Neural cell (in vitro differentiated cells): Measurements from ENCODE around the gene RPL10A. TPM values are rescaled to one million over a fixed set of nuclear protein-coding genes. Genes with fewer than 3 reads are reported as not detected.

ENCODE experiments used
- H2AFZ ChIP-seq: fragments of 200-600, 300-800 bp; sonication (generic), shearing (Covaris generic); 2 replicates; pipeline ENCODE4 v1.6.0; 2014; ENCODE audit warnings: low read depth, mild to moderate bottlenecking, antibody characterized with exemption, low read length, moderate library complexity
- H3F3A ChIP-seq: fragments of 200-600 bp; shearing (Covaris generic); 2 replicates; pipeline ENCODE4 v1.6.1; 2016; ENCODE audit warnings: mild to moderate bottlenecking, moderate library complexity, mixed read lengths, antibody characterized with exemption, low read length; ENCODE audit not compliant: insufficient read depth, poor library complexity, severe bottlenecking
- H3K27ac ChIP-seq: fragments of 200-600, 300-800 bp; sonication (generic), shearing (Covaris generic); 2 replicates; pipeline ENCODE4 v1.5.1; 2014; ENCODE audit warnings: mild to moderate bottlenecking, low read length, moderate library complexity
- H3K27me3 ChIP-seq: fragments of 300-800, 200-600 bp; sonication (generic), shearing (Covaris generic); 2 replicates; pipeline ENCODE4 v1.6.0; 2014; ENCODE audit warnings: mild to moderate bottlenecking, low read depth, low read length, moderate library complexity; ENCODE audit not compliant: insufficient read depth
- H3K36me3 ChIP-seq: fragments of 300-800, 200-600 bp; sonication (generic), shearing (Covaris generic); 2 replicates; pipeline ENCODE4 v1.5.1; 2014; ENCODE audit warnings: mild to moderate bottlenecking, antibody characterized with exemption, low read length, moderate library complexity; ENCODE audit not compliant: insufficient read depth
- H3K4me2 ChIP-seq: fragments of 300-800, 200-600 bp; sonication (generic), shearing (Covaris generic); 2 replicates; pipeline ENCODE4 v1.6.0; 2014; ENCODE audit warnings: mild to moderate bottlenecking, low read length
- H3K4me3 ChIP-seq: fragments of 300-800, 200-600 bp; sonication (generic), shearing (Covaris generic); 2 replicates; pipeline ENCODE4 v1.5.1; 2014; ENCODE audit warnings: mild to moderate bottlenecking, low read length, moderate library complexity
- H3K79me2 ChIP-seq: fragments of 200-600 bp; shearing (Covaris generic); replicated peaks from 2 replicates; pipeline ENCODE4 v1.6.0; 2014; ENCODE audit warnings: mild to moderate bottlenecking, low read length, moderate library complexity; ENCODE audit not compliant: insufficient read depth
- H3K9ac ChIP-seq: fragments of 300-800, 200-600 bp; sonication (generic), shearing (Covaris generic); 2 replicates; pipeline ENCODE4 v1.6.1; 2016; ENCODE audit warnings: mild to moderate bottlenecking, low read length, mixed read lengths
- H3K9me2 ChIP-seq: fragments of 200-600 bp; shearing (Covaris generic); 2 replicates; pipeline ENCODE4 v1.6.1; 2016; ENCODE audit warnings: mild to moderate bottlenecking, low read length, mixed read lengths; ENCODE audit not compliant: insufficient read depth
- H3K9me3 ChIP-seq: fragments of 200-600, 300-800 bp; sonication (generic), shearing (Covaris generic); 2 replicates; pipeline ENCODE4 v1.6.1; 2016; ENCODE audit warnings: mild to moderate bottlenecking, mixed run types, low read length, moderate library complexity, mixed read lengths
- H4K20me1 ChIP-seq: fragments of 200-600 bp; shearing (Covaris generic); 2 replicates; pipeline ENCODE4 v1.6.1; 2016; ENCODE audit warnings: mild to moderate bottlenecking, mixed run types; ENCODE audit not compliant: insufficient read depth
- EP300 ChIP-seq: fragments of 450-650 bp; conservative IDR thresholded peaks from 2 replicates; pipeline ENCODE4 v1.6.1; 2014; ENCODE audit warnings: antibody characterized with exemption, mild to moderate bottlenecking, moderate library complexity; ENCODE audit not compliant: poor library complexity, severe bottlenecking
- EZH2 ChIP-seq: fragments of 200-600, 300-800 bp; shearing (Covaris generic), sonication (generic); IDR thresholded peaks from 2 replicates; pipeline ENCODE4 v1.6.1; 2014; ENCODE audit warnings: antibody characterized with exemption, low read length, borderline replicate concordance, mild to moderate bottlenecking; ENCODE audit not compliant: insufficient read depth, poor library complexity, severe bottlenecking
- MXI1 ChIP-seq: fragments of 450-650 bp; conservative IDR thresholded peaks from 2 replicates; pipeline ENCODE4 v1.6.1; 2014; ENCODE audit warnings: antibody characterized with exemption, mild to moderate bottlenecking; ENCODE audit not compliant: poor library complexity, severe bottlenecking
- POLR2AphosphoS5 ChIP-seq: IDR thresholded peaks from 2 replicates; pipeline ENCODE4 v1.6.1; 2012
- RAD21 ChIP-seq: fragments of 450-650 bp; conservative IDR thresholded peaks from 2 replicates; pipeline ENCODE4 v1.6.1; 2014; ENCODE audit warnings: antibody characterized with exemption, mild to moderate bottlenecking, moderate library complexity
- REST ChIP-seq: IDR thresholded peaks from 2 replicates; pipeline ENCODE4 v1.6.1; 2012; ENCODE audit warnings: borderline replicate concordance
- SMC3 ChIP-seq: fragments of 450-650 bp; conservative IDR thresholded peaks from 2 replicates; pipeline ENCODE4 v1.6.1; 2014; ENCODE audit warnings: antibody characterized with exemption, mild to moderate bottlenecking, moderate library complexity; ENCODE audit not compliant: poor library complexity
- TAF1 ChIP-seq: IDR thresholded peaks from 2 replicates; pipeline ENCODE4 v1.6.1; 2012; ENCODE audit warnings: low read depth
- polyA plus RNA-seq: library from polyadenylated mRNA; depleted of rRNA; stranded (reverse); fragments of >200 nt; gene quantifications from 2 replicates; pipeline ENCODE4 v1.2.3, GENCODE V29; 2014
- TF ChIP-seq, protein P1 (sequence below): fragments of 450-650 bp; IDR thresholded peaks from 2 replicates; pipeline ENCODE4 v1.5.1; 2014; ENCODE audit warnings: antibody characterized with exemption, mild to moderate bottlenecking, moderate library complexity; ENCODE audit not compliant: poor library complexity, severe bottlenecking

The RPL10A gene
- polyA plus RNA-seq, 1 donor from 2014 or later: 1,049 TPM

DNA sequence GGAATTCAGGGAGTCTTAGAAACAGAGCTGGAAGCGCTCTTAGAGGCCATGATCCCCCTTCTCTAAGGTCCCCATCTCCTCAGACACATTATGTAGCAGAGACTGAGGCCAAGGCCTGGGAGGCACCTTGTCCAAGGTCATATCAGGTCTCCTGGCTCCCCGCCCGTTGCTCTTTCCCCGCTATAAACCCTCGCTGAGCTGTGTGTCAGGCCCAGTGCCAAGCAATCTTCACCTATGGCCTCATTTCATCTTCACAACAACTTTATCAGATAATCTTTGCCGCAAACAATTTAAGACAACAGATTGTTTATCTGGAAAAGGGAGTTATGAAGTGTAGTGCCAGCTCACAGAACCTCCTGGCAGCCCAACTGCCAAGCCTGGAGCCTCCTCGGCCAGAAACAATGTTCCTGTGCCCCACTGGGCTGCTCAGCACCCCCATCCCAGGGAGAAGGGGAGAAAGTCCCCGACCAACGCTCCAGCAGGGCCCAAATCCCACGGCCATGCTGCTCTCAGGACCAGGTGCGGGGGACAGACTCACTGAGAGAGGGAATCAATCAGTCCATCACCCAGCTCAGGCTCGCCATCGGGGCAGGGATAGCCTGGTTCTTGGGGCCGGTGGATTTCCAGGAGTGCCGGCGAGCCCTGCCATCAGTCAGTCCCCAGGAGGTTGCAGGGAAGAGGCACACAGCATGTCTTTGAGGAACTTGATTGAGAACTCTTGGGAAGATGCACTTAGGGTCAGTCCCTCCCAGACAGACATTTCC, 32.9 kb upstream of the RPL10A start:
- Histone ChIP-seq H3K9ac (no peak overlapping the region), H3K4me3 (no peak overlapping the region), H3K9me2 (no peaks in the 10 kb centered on the region), H3F3A (no peaks in the 10 kb centered on the region), H3K36me3 (no peaks in the 10 kb centered on the region), H4K20me1 (no peaks in the 10 kb centered on the region), H2AFZ (no peak overlapping the region), H3K79me2 (no peaks in the 10 kb centered on the region), H3K27ac (no peak overlapping the region), H3K27me3 (no peaks in the 10 kb centered on the region), H3K4me2 (no peak overlapping the region), H3K9me3 (no peaks in the 10 kb centered on the region)
- TF ChIP-seq POLR2AphosphoS5 (no peak), EZH2 (no peak), TAF1 (no peak), MXI1 (no peak), SMC3 (no peak), REST (no peak)
- TF ChIP-seq, protein P1, sequence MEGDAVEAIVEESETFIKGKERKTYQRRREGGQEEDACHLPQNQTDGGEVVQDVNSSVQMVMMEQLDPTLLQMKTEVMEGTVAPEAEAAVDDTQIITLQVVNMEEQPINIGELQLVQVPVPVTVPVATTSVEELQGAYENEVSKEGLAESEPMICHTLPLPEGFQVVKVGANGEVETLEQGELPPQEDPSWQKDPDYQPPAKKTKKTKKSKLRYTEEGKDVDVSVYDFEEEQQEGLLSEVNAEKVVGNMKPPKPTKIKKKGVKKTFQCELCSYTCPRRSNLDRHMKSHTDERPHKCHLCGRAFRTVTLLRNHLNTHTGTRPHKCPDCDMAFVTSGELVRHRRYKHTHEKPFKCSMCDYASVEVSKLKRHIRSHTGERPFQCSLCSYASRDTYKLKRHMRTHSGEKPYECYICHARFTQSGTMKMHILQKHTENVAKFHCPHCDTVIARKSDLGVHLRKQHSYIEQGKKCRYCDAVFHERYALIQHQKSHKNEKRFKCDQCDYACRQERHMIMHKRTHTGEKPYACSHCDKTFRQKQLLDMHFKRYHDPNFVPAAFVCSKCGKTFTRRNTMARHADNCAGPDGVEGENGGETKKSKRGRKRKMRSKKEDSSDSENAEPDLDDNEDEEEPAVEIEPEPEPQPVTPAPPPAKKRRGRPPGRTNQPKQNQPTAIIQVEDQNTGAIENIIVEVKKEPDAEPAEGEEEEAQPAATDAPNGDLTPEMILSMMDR: no peak

DNA sequence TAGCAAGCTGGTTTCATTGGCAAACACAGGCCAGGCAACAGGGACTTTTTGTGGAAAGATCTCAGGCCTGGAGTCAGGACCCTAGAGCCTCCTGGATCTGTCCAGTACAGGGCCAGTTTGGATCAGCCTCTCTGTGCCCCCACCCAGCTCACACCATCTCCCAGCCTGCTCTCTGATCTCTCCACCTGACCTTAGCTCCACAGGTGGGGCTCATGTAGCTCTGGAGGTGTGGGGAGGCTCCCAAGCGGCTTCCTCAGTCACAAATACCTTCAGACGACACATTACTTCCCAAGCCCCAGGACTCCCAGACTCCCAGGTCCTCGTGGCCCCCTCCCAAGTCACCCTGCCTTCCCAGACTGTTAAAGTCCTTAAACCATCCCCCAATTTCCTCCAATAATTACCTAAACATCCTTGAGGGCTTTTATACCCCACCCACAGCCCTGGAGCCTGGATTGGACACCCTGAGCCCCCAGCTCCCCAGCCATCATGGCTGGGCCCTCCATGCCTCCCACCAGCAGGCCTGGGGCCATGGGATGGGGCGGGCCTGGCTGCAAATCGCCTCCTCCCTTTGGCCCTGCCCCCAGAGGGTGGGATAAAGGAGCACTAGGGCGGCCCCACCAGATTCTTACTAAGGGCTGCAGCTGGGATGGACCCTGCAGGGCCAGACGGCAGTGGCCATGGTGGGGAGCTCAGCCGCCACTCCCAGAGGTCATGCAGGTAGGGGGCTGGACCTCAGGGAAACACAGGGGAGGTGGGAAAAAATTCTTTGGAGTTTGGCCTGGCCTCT, 31.9 kb upstream of the RPL10A start:
- Histone ChIP-seq H3K9me2 (no peaks in the 10 kb centered on the region), H3K27ac (no peak overlapping the region), H3F3A (no peaks in the 10 kb centered on the region), H4K20me1 (no peaks in the 10 kb centered on the region), H3K79me2 (no peaks in the 10 kb centered on the region), H3K9ac (no peak overlapping the region), H3K4me2 (no peak overlapping the region), H3K27me3 (no peaks in the 10 kb centered on the region), H3K36me3 (no peaks in the 10 kb centered on the region), H3K9me3 (no peaks in the 10 kb centered on the region), H3K4me3 (no peak overlapping the region), H2AFZ (no peak overlapping the region)
- TF ChIP-seq TAF1 (no peak), RAD21 (no peak), EZH2 (no peak), EP300 (no peak), POLR2AphosphoS5 (no peak), SMC3 (no peak), MXI1 (no peak), REST (no peak)
- TF ChIP-seq, protein P1: no peak
